Neural cell (in vitro differentiated cells): ENCODE data around the gene CSAG3. TPM values are rescaled to one million over a fixed set of nuclear protein-coding genes. Genes with fewer than 3 reads are reported as not detected.
"Not testable (repeated sequence)": the region's sequence is repeated elsewhere in the genome, so short reads cannot be mapped to it uniquely, and the experiment has no call there.

Source experiments
- H2AFZ ChIP-seq: fragments of 200-600, 300-800 bp; sonication (generic), shearing (Covaris generic); 2 replicates; pipeline ENCODE4 v1.6.0; 2014; ENCODE audit warnings: low read depth, mild to moderate bottlenecking, antibody characterized with exemption, low read length, moderate library complexity
- H3F3A ChIP-seq: fragments of 200-600 bp; shearing (Covaris generic); 2 replicates; pipeline ENCODE4 v1.6.1; 2016; ENCODE audit warnings: mild to moderate bottlenecking, moderate library complexity, mixed read lengths, antibody characterized with exemption, low read length; ENCODE audit not compliant: insufficient read depth, poor library complexity, severe bottlenecking
- H3K27ac ChIP-seq: fragments of 200-600, 300-800 bp; sonication (generic), shearing (Covaris generic); 2 replicates; pipeline ENCODE4 v1.5.1; 2014; ENCODE audit warnings: mild to moderate bottlenecking, low read length, moderate library complexity
- H3K27me3 ChIP-seq: fragments of 300-800, 200-600 bp; sonication (generic), shearing (Covaris generic); 2 replicates; pipeline ENCODE4 v1.6.0; 2014; ENCODE audit warnings: mild to moderate bottlenecking, low read depth, low read length, moderate library complexity; ENCODE audit not compliant: insufficient read depth
- H3K36me3 ChIP-seq: fragments of 300-800, 200-600 bp; sonication (generic), shearing (Covaris generic); 2 replicates; pipeline ENCODE4 v1.5.1; 2014; ENCODE audit warnings: mild to moderate bottlenecking, antibody characterized with exemption, low read length, moderate library complexity; ENCODE audit not compliant: insufficient read depth
- H3K4me2 ChIP-seq: fragments of 300-800, 200-600 bp; sonication (generic), shearing (Covaris generic); 2 replicates; pipeline ENCODE4 v1.6.0; 2014; ENCODE audit warnings: mild to moderate bottlenecking, low read length
- H3K4me3 ChIP-seq: fragments of 300-800, 200-600 bp; sonication (generic), shearing (Covaris generic); 2 replicates; pipeline ENCODE4 v1.5.1; 2014; ENCODE audit warnings: mild to moderate bottlenecking, low read length, moderate library complexity
- H3K79me2 ChIP-seq: fragments of 200-600 bp; shearing (Covaris generic); replicated peaks from 2 replicates; pipeline ENCODE4 v1.6.0; 2014; ENCODE audit warnings: mild to moderate bottlenecking, low read length, moderate library complexity; ENCODE audit not compliant: insufficient read depth
- H3K9ac ChIP-seq: fragments of 300-800, 200-600 bp; sonication (generic), shearing (Covaris generic); 2 replicates; pipeline ENCODE4 v1.6.1; 2016; ENCODE audit warnings: mild to moderate bottlenecking, low read length, mixed read lengths
- H3K9me2 ChIP-seq: fragments of 200-600 bp; shearing (Covaris generic); 2 replicates; pipeline ENCODE4 v1.6.1; 2016; ENCODE audit warnings: mild to moderate bottlenecking, low read length, mixed read lengths; ENCODE audit not compliant: insufficient read depth
- H3K9me3 ChIP-seq: fragments of 200-600, 300-800 bp; sonication (generic), shearing (Covaris generic); 2 replicates; pipeline ENCODE4 v1.6.1; 2016; ENCODE audit warnings: mild to moderate bottlenecking, mixed run types, low read length, moderate library complexity, mixed read lengths
- H4K20me1 ChIP-seq: fragments of 200-600 bp; shearing (Covaris generic); 2 replicates; pipeline ENCODE4 v1.6.1; 2016; ENCODE audit warnings: mild to moderate bottlenecking, mixed run types; ENCODE audit not compliant: insufficient read depth
- EP300 ChIP-seq: fragments of 450-650 bp; conservative IDR thresholded peaks from 2 replicates; pipeline ENCODE4 v1.6.1; 2014; ENCODE audit warnings: antibody characterized with exemption, mild to moderate bottlenecking, moderate library complexity; ENCODE audit not compliant: poor library complexity, severe bottlenecking
- EZH2 ChIP-seq: fragments of 200-600, 300-800 bp; shearing (Covaris generic), sonication (generic); IDR thresholded peaks from 2 replicates; pipeline ENCODE4 v1.6.1; 2014; ENCODE audit warnings: antibody characterized with exemption, low read length, borderline replicate concordance, mild to moderate bottlenecking; ENCODE audit not compliant: insufficient read depth, poor library complexity, severe bottlenecking
- MXI1 ChIP-seq: fragments of 450-650 bp; conservative IDR thresholded peaks from 2 replicates; pipeline ENCODE4 v1.6.1; 2014; ENCODE audit warnings: antibody characterized with exemption, mild to moderate bottlenecking; ENCODE audit not compliant: poor library complexity, severe bottlenecking
- POLR2AphosphoS5 ChIP-seq: IDR thresholded peaks from 2 replicates; pipeline ENCODE4 v1.6.1; 2012
- RAD21 ChIP-seq: fragments of 450-650 bp; conservative IDR thresholded peaks from 2 replicates; pipeline ENCODE4 v1.6.1; 2014; ENCODE audit warnings: antibody characterized with exemption, mild to moderate bottlenecking, moderate library complexity
- REST ChIP-seq: IDR thresholded peaks from 2 replicates; pipeline ENCODE4 v1.6.1; 2012; ENCODE audit warnings: borderline replicate concordance
- SMC3 ChIP-seq: fragments of 450-650 bp; conservative IDR thresholded peaks from 2 replicates; pipeline ENCODE4 v1.6.1; 2014; ENCODE audit warnings: antibody characterized with exemption, mild to moderate bottlenecking, moderate library complexity; ENCODE audit not compliant: poor library complexity
- TAF1 ChIP-seq: IDR thresholded peaks from 2 replicates; pipeline ENCODE4 v1.6.1; 2012; ENCODE audit warnings: low read depth
- polyA plus RNA-seq: library from polyadenylated mRNA; depleted of rRNA; stranded (reverse); fragments of >200 nt; gene quantifications from 2 replicates; pipeline ENCODE4 v1.2.3, GENCODE V29; 2014
- TF ChIP-seq, protein P1 (sequence below): fragments of 450-650 bp; IDR thresholded peaks from 2 replicates; pipeline ENCODE4 v1.5.1; 2014; ENCODE audit warnings: antibody characterized with exemption, mild to moderate bottlenecking, moderate library complexity; ENCODE audit not compliant: poor library complexity, severe bottlenecking

The CSAG3 gene
- polyA plus RNA-seq, 1 donor from 2014 or later = 1.2 TPM

GRCh38 chrX:152766562-152766961, 7.5 kb downstream of the CSAG3 start:
- not testable (repeated sequence) for H3K27ac ChIP-seq, H3K9me2 ChIP-seq, H3K9ac ChIP-seq, H3K27me3 ChIP-seq, H3K4me2 ChIP-seq, H3K79me2 ChIP-seq, H3F3A ChIP-seq, H2AFZ ChIP-seq, H3K4me3 ChIP-seq, H3K36me3 ChIP-seq, H4K20me1 ChIP-seq, H3K9me3 ChIP-seq

- H3K9me3 ChIP-seq, H3F3A ChIP-seq, H4K20me1 ChIP-seq, H3K27ac ChIP-seq, H3K79me2 ChIP-seq, H3K27me3 ChIP-seq, H3K36me3 ChIP-seq, H3K9ac ChIP-seq, H3K9me2 ChIP-seq, H3K4me2 ChIP-seq, H2AFZ ChIP-seq, H3K4me3 ChIP-seq: not testable (repeated sequence)
Measured at GRCh38 chrX:152769549-152770289, 10.7 kb downstream of the CSAG3 start, which contains the start of gene MAGEA6. Gene MAGEA6, minus strand, starts transcription at chrX:152769689. Its CDS starts 2,039 bp downstream, at chrX:152767650.

DNA sequence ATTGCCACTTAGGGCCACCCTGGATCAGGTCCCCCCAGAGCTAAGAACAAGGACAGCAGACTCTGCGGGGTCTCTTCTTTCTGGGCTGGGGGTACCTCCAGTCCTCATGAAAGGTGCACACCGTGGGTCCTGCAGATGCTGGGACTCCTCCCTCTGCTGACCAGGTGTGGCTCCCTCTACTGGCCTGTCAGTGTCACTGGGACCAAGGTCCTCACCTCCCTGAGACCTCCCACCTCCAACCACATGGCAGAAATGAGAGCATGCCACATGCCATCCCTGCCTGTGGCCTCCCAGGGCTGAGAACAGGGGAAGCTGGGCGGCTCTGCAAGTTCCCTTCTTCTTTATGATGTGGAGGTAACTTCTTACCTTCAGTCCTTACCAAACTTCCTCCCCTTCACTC, 28.0 kb downstream of the CSAG3 start:
- not testable (repeated sequence) for H3K36me3 ChIP-seq, H3K79me2 ChIP-seq, H3K9me2 ChIP-seq, H3F3A ChIP-seq, H3K27ac ChIP-seq, H3K9me3 ChIP-seq, H3K4me2 ChIP-seq, H4K20me1 ChIP-seq, H3K4me3 ChIP-seq, H3K9ac ChIP-seq, H2AFZ ChIP-seq, H3K27me3 ChIP-seq

DNA sequence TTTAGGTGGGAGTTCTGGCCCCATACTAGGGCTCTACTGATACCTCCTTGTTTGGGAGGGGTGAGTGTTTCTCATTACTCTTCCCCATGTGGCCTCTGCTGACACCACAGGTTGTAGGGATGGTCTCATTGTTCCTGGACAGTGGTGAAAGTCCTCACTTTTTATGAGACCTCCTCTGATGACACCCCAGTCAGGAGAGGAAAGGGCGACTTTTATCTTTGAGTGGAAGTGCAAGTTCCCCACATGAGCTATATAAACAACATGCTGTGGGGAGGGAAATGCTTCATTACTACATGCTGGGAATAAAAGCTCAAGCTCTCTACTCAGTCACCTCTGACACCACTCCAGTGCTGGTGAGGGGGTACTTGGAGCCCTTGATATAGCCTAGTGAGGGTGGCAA, 39.9 kb downstream of the CSAG3 start:
- no peaks in the 10 kb centered on the region for H3K36me3 ChIP-seq
- H3K4me2 ChIP-seq = no peak overlapping the region
- H3K27me3 ChIP-seq = no peaks in the 10 kb centered on the region

More for the DNA sequence above, 39.9 kb downstream of the CSAG3 start:
- H3K79me2 ChIP-seq = no peaks in the 10 kb centered on the region
- no peaks in the 10 kb centered on the region for H3K9me2 ChIP-seq
- no peak overlapping the region for H2AFZ ChIP-seq
- no peaks in the 10 kb centered on the region for H4K20me1 ChIP-seq
- H3K27ac ChIP-seq = no peak overlapping the region
- no peaks in the 10 kb centered on the region for H3K9me3 ChIP-seq
- H3K4me3 ChIP-seq = no peak overlapping the region
- no peaks in the 10 kb centered on the region for H3F3A ChIP-seq
- H3K9ac ChIP-seq = no peak overlapping the region
- TF ChIP-seq TAF1 = no peak
- TF ChIP-seq SMC3 = no peak
- no peak for TF ChIP-seq MXI1
- TF ChIP-seq RAD21 = no peak
- TF ChIP-seq REST = no peak
- no peak for TF ChIP-seq POLR2AphosphoS5
- TF ChIP-seq, protein P1, sequence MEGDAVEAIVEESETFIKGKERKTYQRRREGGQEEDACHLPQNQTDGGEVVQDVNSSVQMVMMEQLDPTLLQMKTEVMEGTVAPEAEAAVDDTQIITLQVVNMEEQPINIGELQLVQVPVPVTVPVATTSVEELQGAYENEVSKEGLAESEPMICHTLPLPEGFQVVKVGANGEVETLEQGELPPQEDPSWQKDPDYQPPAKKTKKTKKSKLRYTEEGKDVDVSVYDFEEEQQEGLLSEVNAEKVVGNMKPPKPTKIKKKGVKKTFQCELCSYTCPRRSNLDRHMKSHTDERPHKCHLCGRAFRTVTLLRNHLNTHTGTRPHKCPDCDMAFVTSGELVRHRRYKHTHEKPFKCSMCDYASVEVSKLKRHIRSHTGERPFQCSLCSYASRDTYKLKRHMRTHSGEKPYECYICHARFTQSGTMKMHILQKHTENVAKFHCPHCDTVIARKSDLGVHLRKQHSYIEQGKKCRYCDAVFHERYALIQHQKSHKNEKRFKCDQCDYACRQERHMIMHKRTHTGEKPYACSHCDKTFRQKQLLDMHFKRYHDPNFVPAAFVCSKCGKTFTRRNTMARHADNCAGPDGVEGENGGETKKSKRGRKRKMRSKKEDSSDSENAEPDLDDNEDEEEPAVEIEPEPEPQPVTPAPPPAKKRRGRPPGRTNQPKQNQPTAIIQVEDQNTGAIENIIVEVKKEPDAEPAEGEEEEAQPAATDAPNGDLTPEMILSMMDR = no peak
- TF ChIP-seq EZH2 = no peak
- no peak for TF ChIP-seq EP300
